Neuronal stem cell (in vitro differentiated cells): ENCODE data around the gene VPS36.

Experiments used
- DNase-seq: peaks from one replicate; pipeline ENCODE4 v3.0.0-alpha.2; 2013; ENCODE audit warnings: low spot score
- H2AFZ ChIP-seq: one replicate; pipeline ENCODE4 v1.6.1; 2013; ENCODE audit warnings: mild to moderate bottlenecking, low read length, inconsistent platforms
- H2AK5ac ChIP-seq: 2 replicates; pipeline ENCODE4 v1.6.1; 2013; ENCODE audit warnings: low read depth, mild to moderate bottlenecking, inconsistent platforms, low read length, moderate library complexity, mixed read lengths
- H2BK120ac ChIP-seq: 2 replicates; pipeline ENCODE4 v1.6.1; 2013; ENCODE audit warnings: low read depth, mild to moderate bottlenecking, inconsistent platforms, low read length, moderate library complexity, mixed read lengths
- H2BK12ac ChIP-seq: one replicate; pipeline ENCODE4 v1.6.1; 2013; ENCODE audit warnings: low read length, inconsistent platforms
- H2BK15ac ChIP-seq: 2 replicates; pipeline ENCODE4 v1.6.1; 2013; ENCODE audit warnings: mild to moderate bottlenecking, low read length, inconsistent platforms, mixed read lengths
- H2BK5ac ChIP-seq: one replicate; pipeline ENCODE4 v1.6.1; 2013; ENCODE audit warnings: inconsistent platforms, mild to moderate bottlenecking, low read length, moderate library complexity
- H3K14ac ChIP-seq: one replicate; pipeline ENCODE4 v1.6.1; 2013; ENCODE audit warnings: low read length, inconsistent platforms
- H3K18ac ChIP-seq: 2 replicates; pipeline ENCODE4 v1.6.1; 2013; ENCODE audit warnings: low read length, inconsistent platforms
- H3K23ac ChIP-seq: 2 replicates; pipeline ENCODE4 v1.6.1; 2013; ENCODE audit warnings: low read depth, mild to moderate bottlenecking, mixed read lengths, low read length, inconsistent platforms; ENCODE audit not compliant: poor library complexity
- H3K27ac ChIP-seq: replicated peaks from 3 replicates; pipeline ENCODE4 v1.5.1; 2013; ENCODE audit warnings: low read length, inconsistent platforms
- H3K27me3 ChIP-seq, 3 experiments: 2 replicates each; pipeline ENCODE4 v1.6.1; 2013; ENCODE audit warnings: low read length in 3 of 3, mild to moderate bottlenecking in 2 of 3, inconsistent platforms in 1 of 3, low read depth in 1 of 3, mixed read lengths in 1 of 3, moderate library complexity in 1 of 3; ENCODE audit not compliant: control insufficient read depth in 3 of 3, insufficient read depth in 3 of 3
- H3K36me3 ChIP-seq, 2 donors: replicated peaks in 1 of 2; 2 replicates each; pipeline ENCODE4 v1.6.1; 2013; ENCODE audit warnings: low read length in 2 of 2; ENCODE audit not compliant: control insufficient read depth in 2 of 2, insufficient read depth in 2 of 2
- H3K4ac ChIP-seq: 2 replicates; pipeline ENCODE4 v1.6.1; 2013; ENCODE audit warnings: inconsistent platforms, mild to moderate bottlenecking, low read length, moderate library complexity
- H3K4me1 ChIP-seq, 2 donors: 1 replicate in 1 of 2; 2 replicates in 1 of 2; pipeline ENCODE4 v1.6.1; 2013; ENCODE audit warnings: low read length in 2 of 2, low read depth in 1 of 2; ENCODE audit not compliant: control insufficient read depth in 2 of 2, insufficient read depth in 1 of 2
- H3K4me2 ChIP-seq: one replicate; pipeline ENCODE4 v1.6.1; 2013; ENCODE audit warnings: mild to moderate bottlenecking, low read length, inconsistent platforms; ENCODE audit not compliant: insufficient read depth, poor library complexity, severe bottlenecking
- H3K4me3 ChIP-seq, 2 donors: 2 replicates each; pipeline ENCODE4 v1.5.1; 2013; ENCODE audit warnings: low read length in 2 of 2, mild to moderate bottlenecking in 2 of 2, inconsistent platforms in 1 of 2, moderate library complexity in 1 of 2
- H3K79me1 ChIP-seq: one replicate; pipeline ENCODE4 v1.6.1; 2013; ENCODE audit warnings: low read depth, mild to moderate bottlenecking, inconsistent platforms, low read length, moderate library complexity
- H3K9ac ChIP-seq: one replicate; pipeline ENCODE4 v1.6.1; 2013; ENCODE audit warnings: mild to moderate bottlenecking, low read depth, low read length, inconsistent platforms; ENCODE audit not compliant: poor library complexity
- H3K9me3 ChIP-seq, 2 donors: replicated peaks in 1 of 2; 2 replicates each; pipeline versions ENCODE3 to v1.6.1; 2013; ENCODE audit warnings: low read length in 2 of 2, mild to moderate bottlenecking in 2 of 2, inconsistent platforms in 1 of 2, low read depth in 1 of 2, mixed read lengths in 1 of 2, moderate library complexity in 1 of 2; ENCODE audit not compliant: control insufficient read depth in 2 of 2, insufficient read depth in 1 of 2
- H4K8ac ChIP-seq: one replicate; pipeline ENCODE4 v1.6.1; 2013; ENCODE audit warnings: low read depth, mild to moderate bottlenecking, inconsistent platforms, low read length, moderate library complexity
- H4K91ac ChIP-seq: one replicate; pipeline ENCODE4 v1.6.1; 2013; ENCODE audit warnings: low read length, low read depth, mild to moderate bottlenecking, inconsistent platforms; ENCODE audit not compliant: poor library complexity
- WGBS, 2 donors: extraction: QIAGEN DNeasy Blood & Tissue Kit; methylation state at CpG; one replicate each; pipeline ENCODE4 v1.1.7; 2013; ENCODE audit warnings: missing lambda C conversion rate in 2 of 2, mixed read lengths in 1 of 2; ENCODE audit not compliant: insufficient read length in 2 of 2, insufficient replicate concordance in 1 of 2; ENCODE audit errors: extremely low coverage in 2 of 2; 5-methylcytosine and 5-hydroxymethylcytosine counted together

The VPS36 gene

GRCh38 chr13:52419080-52419479, 31.4 kb downstream of the VPS36 start:
- Histone ChIP-seq H3K27me3 (no peaks in the 10 kb centered on the region), H3K4me2 (no peak overlapping the region), H3K27ac (no peak overlapping the region), H2BK120ac (no peak overlapping the region), H3K4ac (no peak overlapping the region), H3K79me1 (no peaks in the 10 kb centered on the region), H3K4me3 (no peak overlapping the region), H3K9me3 (no peaks in the 10 kb centered on the region), H2BK15ac (no peak overlapping the region), H2AFZ (no peak overlapping the region), H2AK5ac (no peak overlapping the region), H3K9ac (no peak overlapping the region), H4K91ac (no peak overlapping the region), H4K8ac (no peak overlapping the region), H2BK5ac (no peak overlapping the region), H3K14ac (no peak overlapping the region), H3K18ac (no peak overlapping the region), H2BK12ac (no peak overlapping the region), H3K36me3 (peaks cover 8 to 92% of the 10 kb centered on the region in 2 donors), H3K23ac (no peak overlapping the region), H3K4me1 (no peaks in the 10 kb centered on the region)
- WGBS, 2 donors = no CpG with 5 or more reads among the region's 1 CpG
- no peak for DNase-seq

DNA sequence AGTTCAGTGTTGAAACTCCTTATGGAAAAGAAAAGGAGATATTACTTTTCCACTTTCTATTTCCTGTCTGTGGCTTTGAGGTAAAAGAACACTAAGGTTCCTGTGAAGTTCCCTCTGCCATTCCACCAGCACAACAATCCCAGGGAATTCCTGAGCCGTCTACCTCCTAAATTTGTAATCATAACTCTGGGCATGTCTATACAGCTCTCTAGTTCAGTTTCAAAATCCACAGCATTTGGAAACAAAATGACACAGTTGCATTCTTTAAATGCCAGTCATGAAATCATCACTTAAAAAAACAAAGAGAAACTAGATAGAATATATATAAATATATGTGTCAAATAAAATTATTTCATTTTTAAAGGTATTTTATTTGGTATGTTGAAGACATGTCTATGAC, 35.5 kb downstream of the VPS36 start:
- H2BK5ac ChIP-seq = no peak overlapping the region
- H3K23ac ChIP-seq = no peak overlapping the region
- H3K4me2 ChIP-seq = no peak overlapping the region
- no peak overlapping the region for H3K14ac ChIP-seq
- H3K4ac ChIP-seq = no peak overlapping the region
- H3K27ac ChIP-seq = no peak overlapping the region
- no peak overlapping the region for H2BK12ac ChIP-seq
- no peak for DNase-seq
- no peak overlapping the region for H4K91ac ChIP-seq
- H3K9me3 ChIP-seq = no peaks in the 10 kb centered on the region
- no peak overlapping the region for H3K18ac ChIP-seq
- H2BK120ac ChIP-seq = no peak overlapping the region
- no peak overlapping the region for H2BK15ac ChIP-seq
- no peak overlapping the region for H3K9ac ChIP-seq
- H3K4me1 ChIP-seq = no peaks in the 10 kb centered on the region
- WGBS, 2 donors = no CpG with 5 or more reads among the region's 1 CpG
- H4K8ac ChIP-seq = no peak overlapping the region
- no peaks in the 10 kb centered on the region for H3K79me1 ChIP-seq
- no peak overlapping the region for H2AFZ ChIP-seq
- peaks cover 8 to 88% of the 10 kb centered on the region in 2 donors for H3K36me3 ChIP-seq
- no peak overlapping the region for H3K4me3 ChIP-seq
- H3K27me3 ChIP-seq = no peaks in the 10 kb centered on the region
- H2AK5ac ChIP-seq = no peak overlapping the region

- Histone ChIP-seq H3K4me1 (no peaks in the 10 kb centered on the region), H3K27ac (no peak overlapping the region), H3K27me3 (no peaks in the 10 kb centered on the region), H4K8ac (no peak overlapping the region), H2AK5ac (no peak overlapping the region), H3K79me1 (peaks cover 1% of the 10 kb centered on the region), H2BK15ac (no peak overlapping the region), H3K23ac (no peak overlapping the region), H3K14ac (no peak overlapping the region), H2BK120ac (no peak overlapping the region), H2BK12ac (no peak overlapping the region), H2BK5ac (no peak overlapping the region), H3K18ac (no peak overlapping the region), H3K4ac (no peak overlapping the region), H3K9me3 (no peaks in the 10 kb centered on the region), H3K36me3 (peaks cover 8 to 86% of the 10 kb centered on the region in 2 donors), H2AFZ (no peak overlapping the region), H3K4me3 (no peak overlapping the region), H3K4me2 (no peak overlapping the region), H3K9ac (no peak overlapping the region), H4K91ac (no peak overlapping the region)
- no CpG with 5 or more reads among the region's 1 CpG for WGBS, 2 donors
- no peak for DNase-seq
Observed at GRCh38 chr13:52414051-52414450, 36.4 kb downstream of the VPS36 start.

GRCh38 chr13:52412128-52412527, 38.3 kb downstream of the VPS36 start:
- no peak overlapping the region for H2BK5ac ChIP-seq
- no peak for DNase-seq
- H3K18ac ChIP-seq = no peak overlapping the region
- H2BK15ac ChIP-seq = no peak overlapping the region
- no peaks in the 10 kb centered on the region for H3K9me3 ChIP-seq
- no peak overlapping the region for H3K14ac ChIP-seq
- H3K4me3 ChIP-seq = no peak overlapping the region
- no peaks in the 10 kb centered on the region for H3K4me1 ChIP-seq
- H3K27ac ChIP-seq = no peak overlapping the region
- H3K79me1 ChIP-seq = peaks cover 3% of the 10 kb centered on the region
- no peak overlapping the region for H4K91ac ChIP-seq
- H3K36me3 ChIP-seq = peaks cover 6 to 68% of the 10 kb centered on the region in 2 donors
- H2BK12ac ChIP-seq = no peak overlapping the region
- H3K4ac ChIP-seq = no peak overlapping the region
- no peak overlapping the region for H3K4me2 ChIP-seq
- H2AK5ac ChIP-seq = no peak overlapping the region
- no peak overlapping the region for H4K8ac ChIP-seq
- no peak overlapping the region for H2BK120ac ChIP-seq
- no peak overlapping the region for H3K23ac ChIP-seq
- no peak overlapping the region for H2AFZ ChIP-seq
- H3K27me3 ChIP-seq = no peaks in the 10 kb centered on the region
- no peak overlapping the region for H3K9ac ChIP-seq
- 100% methylated on average over 1 of the region's 1 CpG; no CpG with 5 or more reads in 1 of the 2 donors for WGBS, 2 donors
